PC-3 (cell line): ENCODE measurements around the gene B3GALNT1. TPM values are rescaled to one million over a fixed set of nuclear protein-coding genes. Genes with fewer than 3 reads are reported as not detected.

Source experiments
- ATAC-seq: fragments of 200-7000 bp; cut with Tn5 transposase; 2 replicates; pipeline ENCODE4 v1.9.1; 2020; ENCODE audit warnings: mild to moderate bottlenecking, moderate library complexity
- BruUV-seq: library from RNA; stranded (reverse); fragments of 400-500 nt; replicated peaks from 2 replicates; lab custom pipeline; 2021; lab: Mats Ljungman, UMichigan
- CTCF ChIA-PET: fragments of 300-600 bp; sonication (Branson Sonifier 250); formaldehyde crosslinking; loops from one replicate; lab custom pipeline; 2022; ENCODE audit warnings: antibody characterized with exemption; lab: Charles Lee
- POLR2A ChIA-PET: fragments of 300-600 bp; sonication (Branson Sonifier 250); formaldehyde crosslinking; loops from one replicate; lab custom pipeline; 2022; ENCODE audit warnings: antibody characterized with exemption; ENCODE audit not compliant: unreplicated experiment; lab: Charles Lee
- DNase-seq: peaks from one replicate; pipeline ENCODE4 v3.0.0-alpha.2; 2015
- H2AFZ ChIP-seq: fragments of 300-600 bp; sonication (generic); 2 replicates; pipeline ENCODE4 v1.6.0; 2016; ENCODE audit warnings: antibody characterized with exemption, low read length
- H3F3A ChIP-seq: fragments of 300-600 bp; sonication (generic); one replicate; pipeline ENCODE4 v1.6.0; 2017; ENCODE audit warnings: antibody characterized with exemption, low read length, control low read depth, mild to moderate bottlenecking; ENCODE audit not compliant: unreplicated experiment
- H3K27ac ChIP-seq: fragments of 300-600 bp; sonication (generic); 2 replicates; pipeline ENCODE4 v1.5.1; 2016; ENCODE audit warnings: mild to moderate bottlenecking, low read length
- H3K27me3 ChIP-seq: fragments of 300-600 bp; sonication (generic); 2 replicates; pipeline ENCODE4 v1.6.1; 2016; ENCODE audit warnings: low read length, mixed read lengths
- H3K36me3 ChIP-seq: fragments of 300-600 bp; sonication (generic); 2 replicates; pipeline ENCODE4 v1.6.1; 2016; ENCODE audit warnings: low read depth, mixed run types, low read length, mixed read lengths
- H3K4me1 ChIP-seq: fragments of 300-600 bp; sonication (generic); 2 replicates; pipeline ENCODE4 v1.5.1; 2016; ENCODE audit warnings: low read length; ENCODE audit not compliant: insufficient read depth
- H3K4me2 ChIP-seq: fragments of 300-600 bp; sonication (generic); 2 replicates; pipeline ENCODE4 v1.6.0; 2016; ENCODE audit warnings: low read length
- H3K4me3 ChIP-seq: fragments of 300-600 bp; sonication (generic); 2 replicates; pipeline ENCODE4 v1.5.1; 2016; ENCODE audit warnings: mild to moderate bottlenecking, low read length, mixed read lengths
- H3K79me2 ChIP-seq: fragments of 300-600 bp; sonication (generic); 2 replicates; pipeline ENCODE4 v1.6.1; 2017; ENCODE audit warnings: low read length, mixed read lengths
- H3K9ac ChIP-seq: fragments of 300-600 bp; sonication (generic); 2 replicates; pipeline ENCODE4 v1.6.0; 2016; ENCODE audit warnings: mild to moderate bottlenecking, low read length
- H3K9me2 ChIP-seq: fragments of 300-600 bp; sonication (generic); replicated peaks from 2 replicates; pipeline ENCODE4 v1.6.1; 2016; ENCODE audit warnings: mixed run types, low read length, mixed read lengths
- H3K9me3 ChIP-seq: fragments of 300-600 bp; sonication (generic); 2 replicates; pipeline ENCODE4 v1.6.1; 2016; ENCODE audit warnings: low read length, mixed read lengths
- H4K20me1 ChIP-seq: fragments of 300-600 bp; sonication (generic); 2 replicates; pipeline ENCODE4 v1.6.1; 2016; ENCODE audit warnings: low read length, mixed read lengths
- EZH2 ChIP-seq: fragments of 300-600 bp; sonication (generic); IDR thresholded peaks from one replicate; pipeline ENCODE4 v1.6.1; 2017; ENCODE audit warnings: antibody characterized with exemption, mild to moderate bottlenecking, low read length; ENCODE audit not compliant: unreplicated experiment
- EZH2phosphoT487 ChIP-seq: fragments of 300-600 bp; sonication (generic); IDR thresholded peaks from 2 replicates; pipeline ENCODE4 v1.6.1; 2018; ENCODE audit warnings: mild to moderate bottlenecking, antibody characterized with exemption, low read length, borderline replicate concordance
- intact Hi-C: fragments of 100-400 bp; cut with micrococcal nuclease; formaldehyde crosslinking; loops from 2 replicates; pipeline ENCODE4 v1.9.0; 2023
- total RNA-seq: library from RNA; depleted of rRNA; stranded (reverse); fragments of >200 nt; gene quantifications from 2 replicates; pipeline ENCODE4 v1.2.3, GENCODE V29; 2014
- TF ChIP-seq, protein P1 (sequence below): fragments of 300-600 bp; sonication (generic); conservative IDR thresholded peaks from 2 replicates; pipeline ENCODE4 v1.5.1; 2017; ENCODE audit warnings: antibody characterized with exemption, low read depth, mild to moderate bottlenecking, low read length

The B3GALNT1 gene
- total RNA-seq, 1 experiment from 2014 or later = 125 TPM

DNA sequence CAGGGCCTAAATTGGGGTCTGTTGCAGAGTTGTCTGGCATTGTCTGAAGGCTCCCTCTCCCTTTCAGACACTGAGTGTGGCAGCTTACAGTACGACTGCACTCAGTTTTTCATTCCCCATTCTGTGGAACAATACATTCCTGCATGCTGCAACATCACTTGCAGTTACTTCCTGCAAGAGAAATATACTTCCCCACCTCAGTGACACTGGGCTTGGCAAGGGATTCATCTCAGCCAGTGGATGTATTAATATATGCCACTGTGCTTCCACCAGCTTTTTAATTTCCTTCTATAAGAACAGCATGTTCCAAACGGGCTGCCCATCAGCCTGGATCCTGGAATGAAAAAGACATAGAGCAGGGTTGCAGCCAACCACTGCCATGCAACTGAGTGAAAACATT lies 23.1 kb downstream of the B3GALNT1 start:
- no peaks in the 10 kb centered on the region for H3K9me3 ChIP-seq
- H4K20me1 ChIP-seq = no peaks in the 10 kb centered on the region
- no peak overlapping the region for H3K9ac ChIP-seq
- H3K36me3 ChIP-seq = peaks cover 44% of the 10 kb centered on the region
- no peak overlapping the region for H3K4me3 ChIP-seq
- H3K4me1 ChIP-seq = peaks cover 10% of the 10 kb centered on the region; the same call in 1 of the 2 replicates
- H3F3A ChIP-seq = no peaks in the 10 kb centered on the region
- no TSS peak for BruUV-seq
- no peaks in the 10 kb centered on the region for H3K27me3 ChIP-seq
- intact Hi-C loops = no loop called here
- no peak overlapping the region for H3K4me2 ChIP-seq
- TF ChIP-seq, protein P1, sequence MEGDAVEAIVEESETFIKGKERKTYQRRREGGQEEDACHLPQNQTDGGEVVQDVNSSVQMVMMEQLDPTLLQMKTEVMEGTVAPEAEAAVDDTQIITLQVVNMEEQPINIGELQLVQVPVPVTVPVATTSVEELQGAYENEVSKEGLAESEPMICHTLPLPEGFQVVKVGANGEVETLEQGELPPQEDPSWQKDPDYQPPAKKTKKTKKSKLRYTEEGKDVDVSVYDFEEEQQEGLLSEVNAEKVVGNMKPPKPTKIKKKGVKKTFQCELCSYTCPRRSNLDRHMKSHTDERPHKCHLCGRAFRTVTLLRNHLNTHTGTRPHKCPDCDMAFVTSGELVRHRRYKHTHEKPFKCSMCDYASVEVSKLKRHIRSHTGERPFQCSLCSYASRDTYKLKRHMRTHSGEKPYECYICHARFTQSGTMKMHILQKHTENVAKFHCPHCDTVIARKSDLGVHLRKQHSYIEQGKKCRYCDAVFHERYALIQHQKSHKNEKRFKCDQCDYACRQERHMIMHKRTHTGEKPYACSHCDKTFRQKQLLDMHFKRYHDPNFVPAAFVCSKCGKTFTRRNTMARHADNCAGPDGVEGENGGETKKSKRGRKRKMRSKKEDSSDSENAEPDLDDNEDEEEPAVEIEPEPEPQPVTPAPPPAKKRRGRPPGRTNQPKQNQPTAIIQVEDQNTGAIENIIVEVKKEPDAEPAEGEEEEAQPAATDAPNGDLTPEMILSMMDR = no peak
- TF ChIP-seq EZH2phosphoT487 = no peak
- no peak for TF ChIP-seq EZH2
- H3K27ac ChIP-seq = no peak overlapping the region
- no peak overlapping the region for H2AFZ ChIP-seq
- DNase-seq = no peak
- no peaks in the 10 kb centered on the region for H3K79me2 ChIP-seq
- H3K9me2 ChIP-seq = no peaks in the 10 kb centered on the region
- ATAC-seq = no peak
- CTCF ChIA-PET = no interaction called here
- POLR2A ChIA-PET = no interaction called here

DNA sequence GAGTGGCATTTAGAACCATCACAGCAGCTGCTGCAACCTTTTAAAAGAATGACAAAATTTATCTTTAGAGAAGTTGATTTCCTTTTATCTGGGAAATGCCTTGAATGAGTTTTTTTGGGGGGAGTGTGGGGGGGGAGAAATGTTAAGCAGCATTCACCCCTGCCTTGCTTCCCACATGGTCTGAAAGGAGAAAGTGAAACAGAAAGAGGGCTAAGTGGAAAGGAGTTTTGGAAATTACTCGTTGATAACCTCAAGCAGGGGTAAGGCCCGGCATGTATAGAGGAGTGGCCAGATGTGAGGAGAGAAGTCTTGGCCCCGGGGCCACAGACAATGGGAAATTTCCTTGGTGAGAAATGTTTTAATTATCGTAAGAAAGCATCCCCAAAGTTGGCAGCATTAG lies 23.5 kb downstream of the B3GALNT1 start:
- no peaks in the 10 kb centered on the region for H3K9me3 ChIP-seq
- H3F3A ChIP-seq = no peaks in the 10 kb centered on the region
- no peak overlapping the region for H3K9ac ChIP-seq
- BruUV-seq = no TSS peak
- no peaks in the 10 kb centered on the region for H3K79me2 ChIP-seq
- ATAC-seq (no peak), DNase-seq (no peak)
- no peak overlapping the region for H2AFZ ChIP-seq
- peaks cover 41% of the 10 kb centered on the region for H3K36me3 ChIP-seq
- H3K4me2 ChIP-seq = no peak overlapping the region
- H3K4me3 ChIP-seq = no peak overlapping the region
- peaks cover 10% of the 10 kb centered on the region; the same call in 1 of the 2 replicates for H3K4me1 ChIP-seq
- no peak for TF ChIP-seq EZH2phosphoT487
- no peak for TF ChIP-seq EZH2
- TF ChIP-seq, protein P1 = no peak
- ChIA-PET POLR2A (no interaction called here), CTCF (no interaction called here)
- H3K9me2 ChIP-seq = no peaks in the 10 kb centered on the region
- intact Hi-C loops = no loop called here
- no peaks in the 10 kb centered on the region for H3K27me3 ChIP-seq
- no peak overlapping the region for H3K27ac ChIP-seq
- H4K20me1 ChIP-seq = no peaks in the 10 kb centered on the region

DNA sequence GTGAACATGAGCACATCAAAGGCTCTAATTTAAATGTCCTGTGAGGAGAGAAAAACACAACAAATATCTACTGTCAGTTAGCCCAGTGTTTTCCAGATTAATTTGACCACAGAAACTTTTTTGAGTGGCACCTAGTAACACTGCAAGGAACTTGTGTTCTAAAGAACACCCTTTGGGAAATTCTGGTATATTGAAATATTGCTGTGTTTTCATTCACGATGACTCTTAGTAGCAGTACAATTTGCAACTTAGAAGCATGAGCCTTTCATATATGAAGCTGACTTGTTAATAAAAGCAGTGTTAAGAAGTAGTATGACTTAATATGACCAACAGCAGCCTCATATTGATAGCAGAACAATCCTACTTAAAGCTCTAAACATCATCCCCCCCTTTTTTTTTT lies 32.0 kb downstream of the B3GALNT1 start:
- Histone ChIP-seq H4K20me1 (no peaks in the 10 kb centered on the region), H3K27ac (no peak overlapping the region), H3K79me2 (no peaks in the 10 kb centered on the region), H3K36me3 (no peaks in the 10 kb centered on the region), H3K27me3 (no peaks in the 10 kb centered on the region), H3K9me3 (no peaks in the 10 kb centered on the region), H3K4me2 (no peak overlapping the region), H3F3A (peaks cover 16% of the 10 kb centered on the region), H3K4me3 (no peak overlapping the region), H3K9ac (no peak overlapping the region), H2AFZ (no peak overlapping the region), H3K4me1 (peaks cover 45% of the 10 kb centered on the region), H3K9me2 (no peaks in the 10 kb centered on the region)
- CTCF ChIA-PET = no interaction called here
- intact Hi-C loops = loop anchor here (5.0 kb wide), 1 partner anchor 111 kb away; no protein-coding TSS in a partner anchor
- POLR2A ChIA-PET = no interaction called here
- TF ChIP-seq EZH2phosphoT487 = no peak
- no peak for TF ChIP-seq EZH2
- TF ChIP-seq, protein P1 = no peak
- DNase-seq = no peak
- no peak for ATAC-seq
- no TSS peak for BruUV-seq
